HFFc6 (cell line): ENCODE measurements around the gene GBP7. TPM values are rescaled to one million over a fixed set of nuclear protein-coding genes. Genes with fewer than 3 reads are reported as not detected.

Experiments
- DNase-seq: peaks from one replicate; pipeline ENCODE4 v3.0.0-alpha.2; 2018
- H3K27ac Mint-ChIP-seq: 2 replicates; pipeline ENCODE4 v1.8.0; 2020; ENCODE audit warnings: mild to moderate bottlenecking, mixed read lengths
- H3K27me3 Mint-ChIP-seq: 2 replicates; pipeline ENCODE4 v1.8.0; 2021; ENCODE audit warnings: mild to moderate bottlenecking, moderate library complexity, mixed read lengths; ENCODE audit not compliant: insufficient read depth
- H3K36me3 Mint-ChIP-seq: 2 replicates; pipeline ENCODE4 v1.8.0; 2021; ENCODE audit warnings: low read depth, mixed read lengths
- H3K4me1 Mint-ChIP-seq: 2 replicates; pipeline ENCODE4 v1.8.0; 2020; ENCODE audit warnings: low read depth, mixed read lengths
- H3K4me3 Mint-ChIP-seq: 2 replicates; pipeline ENCODE4 v1.8.0; 2020; ENCODE audit warnings: mild to moderate bottlenecking, moderate library complexity, mixed read lengths
- H3K9me3 Mint-ChIP-seq: 2 replicates; pipeline ENCODE4 v1.8.0; 2020; ENCODE audit warnings: mild to moderate bottlenecking, mixed read lengths
- CTCF ChIP-seq: fragments of 200-600 bp; sonication (generic); IDR thresholded peaks from 2 replicates; pipeline ENCODE4 v1.5.0; 2021; ENCODE audit warnings: antibody characterized with exemption, mild to moderate bottlenecking
- total RNA-seq, 6 experiments: library from RNA; stranded (reverse); fragmentation: NEBNext Ultra II Directional; extraction: Animal tissue kit (Norgen Biotek cat#: 25700); gene quantifications; 2 replicates in 1 of 6; 3 replicates in 5 of 6; pipeline ENCODE4 v1.2.3, GENCODE V29; 2021

GBP7 gene
- total RNA-seq, 6 experiments from 2014 or later = not detected

- TF ChIP-seq CTCF = no peak
- no peak for DNase-seq
- H3K4me1 Mint-ChIP-seq = no peaks in the 10 kb centered on the region
Measured at GRCh38 chr1:89179343-89179742, 3.5 kb upstream of the GBP7 start.

GRCh38 chr1:89176971-89177370 lies 1.2 kb upstream of the GBP7 start:
- Mint-ChIP-seq H3K9me3 (peaks cover 4% of the 10 kb centered on the region), H3K27ac (no peak overlapping the region), H3K4me1 (no peaks in the 10 kb centered on the region), H3K27me3 (peaks cover 4% of the 10 kb centered on the region; the same call in 1 of the 2 replicates), H3K4me3 (no peak overlapping the region; the same call in 1 of the 2 replicates), H3K36me3 (no peaks in the 10 kb centered on the region)
- no peak for TF ChIP-seq CTCF
- no peak for DNase-seq

More at GRCh38 chr1:89179343-89179742, 3.5 kb upstream of the GBP7 start:
- Mint-ChIP-seq H3K27me3 (peaks cover 4% of the 10 kb centered on the region; the same call in 1 of the 2 replicates), H3K4me3 (no peak overlapping the region), H3K9me3 (peaks cover 15% of the 10 kb centered on the region), H3K36me3 (no peaks in the 10 kb centered on the region), H3K27ac (no peak overlapping the region)

GRCh38 chr1:89174491-89174890 lies 1.3 kb downstream of the GBP7 start:
- Mint-ChIP-seq H3K36me3 (no peaks in the 10 kb centered on the region), H3K4me3 (no peak overlapping the region), H3K4me1 (no peaks in the 10 kb centered on the region), H3K27me3 (peaks cover 2% of the 10 kb centered on the region; the same call in 1 of the 2 replicates), H3K27ac (no peak overlapping the region), H3K9me3 (peaks cover 4% of the 10 kb centered on the region)
- TF ChIP-seq CTCF = no peak
- no peak for DNase-seq

- no peak for TF ChIP-seq CTCF
- Mint-ChIP-seq H3K4me1 (no peaks in the 10 kb centered on the region), H3K9me3 (peaks cover 4% of the 10 kb centered on the region), H3K27ac (no peak overlapping the region), H3K4me3 (no peak overlapping the region), H3K36me3 (no peaks in the 10 kb centered on the region), H3K27me3 (peaks cover 2% of the 10 kb centered on the region; the same call in 1 of the 2 replicates)
- DNase-seq = no peak
Measured at GRCh38 chr1:89172468-89173143, 3.2 kb downstream of the GBP7 start.

GRCh38 chr1:89171067-89171438 lies 4.8 kb downstream of the GBP7 start:
- Mint-ChIP-seq H3K36me3 (no peaks in the 10 kb centered on the region), H3K27ac (no peak overlapping the region), H3K9me3 (peaks cover 4% of the 10 kb centered on the region), H3K4me3 (no peak overlapping the region), H3K27me3 (peaks cover 2% of the 10 kb centered on the region; the same call in 1 of the 2 replicates), H3K4me1 (no peaks in the 10 kb centered on the region)
- no peak for DNase-seq
- no peak for TF ChIP-seq CTCF
